ENCODE data around the gene FAM78A.
"Not testable (repeated sequence)": the region's sequence is repeated elsewhere in the genome, so short reads cannot be mapped to it uniquely, and the experiment has no call there.

Gene FAM78A

GRCh38 chr9:131277910-131278701 is 1.8 kb upstream of the FAM78A start:
- peak; percentile 57 for ATAC-seq

GRCh38 chr9:131277287-131277909 is 1.1 kb upstream of the FAM78A start:
- peak overlapping the region; percentile 20 to 47 for H3K4me3 Mint-ChIP-seq
- H3K4me1 Mint-ChIP-seq: peaks cover 31% of the 10 kb centered on the region
- peak; percentile 21 for ATAC-seq
- H3K9me3 Mint-ChIP-seq: no peaks in the 10 kb centered on the region
- H3K27ac Mint-ChIP-seq: no peak overlapping the region
- DNase-seq: peak; percentile 38 to 40
- peaks cover 18% of the 10 kb centered on the region for H3K27me3 Mint-ChIP-seq

More at GRCh38 chr9:131277910-131278701, 1.8 kb upstream of the FAM78A start:
- Mint-ChIP-seq H3K27ac (peak overlapping the region; percentile 93 to 94), H3K4me3 (peak overlapping the region; percentile 88 to 89), H3K9me3 (no peaks in the 10 kb centered on the region), H3K27me3 (peaks cover 23% of the 10 kb centered on the region), H3K4me1 (peaks cover 27% of the 10 kb centered on the region)
- peak; percentile 66 to 74 for DNase-seq

- Mint-ChIP-seq H3K27me3 (peaks cover 13% of the 10 kb centered on the region), H3K27ac (no peak overlapping the region), H3K4me1 (peaks cover 31% of the 10 kb centered on the region), H3K4me3 (peak overlapping the region in 1 of 2 donors; percentile 49), H3K9me3 (no peaks in the 10 kb centered on the region)
- DNase-seq (peak in 1 of 2 donors; percentile 35), ATAC-seq (peak; percentile 36)
These were observed 579 bp upstream of the FAM78A start for GRCh38 chr9:131276891-131277286.

DNA sequence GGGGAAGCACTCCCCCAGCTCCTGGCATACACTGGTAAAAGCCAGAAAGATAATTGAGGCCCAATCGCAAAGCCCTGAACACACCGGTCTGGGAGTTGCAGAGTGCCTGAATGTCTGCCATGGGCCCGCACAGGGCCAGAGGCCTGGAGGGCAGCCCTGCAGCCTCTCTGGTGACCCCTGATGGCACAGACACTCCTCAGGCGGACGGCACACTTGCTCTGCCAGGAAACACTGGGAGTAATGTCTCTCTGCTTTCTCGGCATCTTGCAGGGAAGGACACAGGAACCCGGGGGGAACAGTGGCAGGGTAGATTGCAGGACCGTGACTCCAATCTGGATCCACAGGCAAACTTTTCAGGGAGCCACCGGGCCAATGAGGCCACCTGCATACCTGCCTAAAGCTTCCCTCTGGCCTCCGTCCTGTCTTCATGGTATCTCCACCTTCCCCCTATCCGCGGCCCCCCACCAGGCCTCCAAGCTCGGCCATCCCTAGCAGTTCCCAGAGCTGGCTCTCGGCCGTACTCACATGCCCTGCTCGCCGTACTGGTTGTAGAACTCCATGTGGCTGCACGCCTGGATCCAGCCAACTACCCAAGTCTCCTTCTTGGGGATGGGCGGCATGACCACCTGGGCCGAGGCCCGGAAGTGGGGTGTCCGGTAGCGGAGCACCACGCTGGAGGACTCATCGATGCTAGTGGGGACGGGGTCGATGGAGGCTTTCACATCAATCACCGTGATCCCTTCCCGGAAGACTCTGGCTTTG is 797 bp downstream of the FAM78A start:
- Mint-ChIP-seq H3K27me3 (no peaks in the 10 kb centered on the region), H3K4me3 (peak overlapping the region; percentile 91 to 92), H3K4me1 (peaks cover 42% of the 10 kb centered on the region), H3K27ac (peak overlapping the region; percentile 98), H3K9me3 (no peaks in the 10 kb centered on the region)
- peak; percentile 23 for ATAC-seq
- DNase-seq: peak; percentile 38 to 53

DNA sequence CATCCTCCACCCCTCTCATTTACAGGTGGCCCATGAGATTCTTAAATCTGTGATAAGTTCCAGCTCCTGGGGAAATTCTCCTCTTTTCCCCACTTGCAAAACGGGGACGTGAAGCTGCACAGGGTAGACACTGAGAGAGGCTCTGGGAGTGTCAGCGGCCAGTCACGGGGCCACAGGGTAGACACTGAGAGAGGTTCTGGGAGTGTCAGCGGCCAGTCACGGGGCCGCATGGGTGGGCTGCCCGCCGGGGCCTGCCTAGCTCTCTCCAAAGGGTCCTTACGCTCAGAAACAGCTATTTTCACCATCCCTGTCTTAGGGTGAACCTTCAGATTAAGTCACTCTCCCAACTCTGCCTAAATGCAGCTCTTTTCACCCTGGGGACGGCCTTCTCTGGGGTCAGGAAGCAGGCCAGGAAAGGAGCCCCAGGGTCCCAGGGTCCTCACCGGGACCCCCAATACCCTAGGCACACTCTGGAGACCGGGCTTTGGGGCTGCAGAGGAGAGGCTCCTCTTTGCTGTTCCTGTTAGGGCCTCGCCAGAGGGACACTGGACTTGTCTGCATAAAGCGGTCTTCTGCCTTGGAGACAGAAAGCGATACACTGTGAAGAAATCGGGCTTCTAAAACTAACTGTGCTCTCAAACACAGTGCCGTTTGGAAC is 1.5 kb downstream of the FAM78A start:
- Mint-ChIP-seq H3K4me3 (peak overlapping the region; percentile 91 to 92), H3K27ac (peak overlapping the region; percentile 98), H3K4me1 (peaks cover 49% of the 10 kb centered on the region), H3K9me3 (no peaks in the 10 kb centered on the region), H3K27me3 (no peaks in the 10 kb centered on the region)
- DNase-seq (no peak), ATAC-seq (peak; percentile 18)

DNA sequence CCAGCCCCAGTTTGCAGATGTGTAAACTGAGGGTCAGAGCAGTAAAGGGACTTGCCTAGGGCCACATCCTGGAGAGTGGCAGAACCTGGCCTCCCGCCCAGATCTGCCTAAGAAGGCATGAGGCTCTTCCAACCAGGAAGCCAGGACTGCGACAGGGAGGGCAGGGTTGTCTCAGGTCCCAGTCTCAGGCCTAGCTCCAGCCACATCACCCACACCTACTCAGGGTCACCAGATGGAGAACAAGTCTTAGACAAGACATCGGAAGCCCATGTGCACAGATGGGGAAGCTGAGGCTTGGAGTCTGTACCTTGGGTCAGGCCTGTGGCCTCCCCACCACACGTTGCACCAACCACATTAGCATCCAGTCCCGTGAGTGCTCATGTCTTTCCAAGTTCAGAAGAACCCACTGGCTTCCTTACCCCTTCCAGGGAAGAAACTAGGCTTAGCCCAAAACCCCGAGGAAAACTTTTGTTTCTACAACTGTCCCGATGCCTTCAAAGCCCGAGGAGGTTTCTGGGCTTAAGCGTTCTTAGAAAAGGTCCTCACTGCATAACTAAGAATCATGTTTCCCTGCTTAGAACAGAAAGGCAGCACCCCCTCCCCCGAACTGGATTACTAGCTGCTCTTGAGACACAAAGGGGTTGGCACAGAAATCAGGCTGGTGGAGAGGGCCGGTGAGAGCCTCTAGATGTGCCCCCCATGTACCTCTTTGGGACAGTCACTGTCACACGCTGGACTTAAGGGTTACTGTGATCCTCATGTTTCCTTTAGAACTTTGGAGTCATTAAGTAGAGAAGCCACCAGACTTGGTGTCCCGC is 2.2 kb downstream of the FAM78A start:
- no peaks in the 10 kb centered on the region for H3K27me3 Mint-ChIP-seq
- ATAC-seq: no peak
- peak overlapping the region; percentile 91 to 92 for H3K4me3 Mint-ChIP-seq
- H3K9me3 Mint-ChIP-seq: no peaks in the 10 kb centered on the region
- DNase-seq: peak in 1 of 2 donors; percentile 36
- H3K4me1 Mint-ChIP-seq: peaks cover 54% of the 10 kb centered on the region
- peak overlapping the region; percentile 98 for H3K27ac Mint-ChIP-seq

GRCh38 chr9:131273146-131273855 is 3.0 kb downstream of the FAM78A start:
- peak overlapping the region; percentile 91 to 92 for H3K4me3 Mint-ChIP-seq
- peak overlapping the region; percentile 98 for H3K27ac Mint-ChIP-seq
- no peak for ATAC-seq
- H3K4me1 Mint-ChIP-seq: peaks cover 53% of the 10 kb centered on the region
- no peaks in the 10 kb centered on the region for H3K27me3 Mint-ChIP-seq
- peak in 1 of 2 donors; percentile 44 for DNase-seq
- no peaks in the 10 kb centered on the region for H3K9me3 Mint-ChIP-seq

GRCh38 chr9:131272212-131272611 is 4.1 kb downstream of the FAM78A start:
- H3K27ac Mint-ChIP-seq: peak overlapping the region; percentile 89 to 96
- H3K9me3 Mint-ChIP-seq: no peaks in the 10 kb centered on the region
- H3K4me3 Mint-ChIP-seq: peak overlapping the region; percentile 91 to 92
- peaks cover 56% of the 10 kb centered on the region for H3K4me1 Mint-ChIP-seq
- no peaks in the 10 kb centered on the region for H3K27me3 Mint-ChIP-seq
- no peak for ATAC-seq
- no peak for DNase-seq

DNA sequence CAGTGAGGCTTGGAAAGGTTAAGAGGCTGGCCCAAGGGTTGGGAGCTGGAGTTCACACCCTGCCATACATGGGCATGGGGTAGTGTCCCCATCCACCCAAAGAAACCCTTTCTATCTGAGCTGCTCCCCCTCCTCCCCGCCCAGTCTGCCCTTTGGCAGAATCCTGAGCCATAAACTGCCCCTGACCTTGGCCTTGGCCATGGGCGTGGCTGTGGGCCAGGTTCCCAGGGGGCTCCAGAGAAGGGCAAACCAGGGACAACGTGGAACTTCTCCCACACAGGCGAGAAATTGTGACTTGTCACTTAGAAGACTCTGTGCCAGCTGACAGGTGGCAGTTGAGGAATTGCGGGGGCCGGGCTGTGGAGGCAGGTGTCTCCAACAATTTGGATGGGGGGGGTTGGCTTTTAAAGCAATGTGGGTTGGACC is 4.8 kb downstream of the FAM78A start:
- Mint-ChIP-seq H3K27me3 (no peaks in the 10 kb centered on the region), H3K27ac (peak overlapping the region; percentile 87 to 90), H3K4me1 (peaks cover 63% of the 10 kb centered on the region), H3K4me3 (peak overlapping the region; percentile 91 to 92), H3K9me3 (no peaks in the 10 kb centered on the region)
- DNase-seq (no peak), ATAC-seq (no peak)

DNA sequence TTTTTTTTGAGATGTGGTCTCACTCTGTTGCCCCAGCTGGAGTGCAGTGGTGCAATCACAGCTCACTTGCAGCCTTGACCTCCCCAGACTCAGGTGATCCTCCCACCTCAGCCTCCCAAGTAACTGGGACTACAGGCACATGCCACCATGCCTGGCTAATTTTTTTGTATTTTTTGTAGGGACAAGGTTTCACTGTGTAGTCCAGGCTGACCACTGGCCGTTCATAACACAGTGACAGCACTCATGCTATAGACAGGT is 5.4 kb downstream of the FAM78A start:
- H3K27ac Mint-ChIP-seq: peak overlapping the region; percentile 84 to 90
- not testable (repeated sequence) for H3K27me3 Mint-ChIP-seq, ATAC-seq, H3K9me3 Mint-ChIP-seq, DNase-seq
- peaks cover 69% of the 10 kb centered on the region for H3K4me1 Mint-ChIP-seq
- H3K4me3 Mint-ChIP-seq: peak overlapping the region; percentile 91 to 92

GRCh38 chr9:131270171-131271015 is 5.9 kb downstream of the FAM78A start:
- peak; percentile 41 to 75 for DNase-seq
- peak overlapping the region; percentile 84 to 90 for H3K27ac Mint-ChIP-seq
- H3K4me1 Mint-ChIP-seq: peaks cover 74% of the 10 kb centered on the region
- no peaks in the 10 kb centered on the region for H3K9me3 Mint-ChIP-seq
- no peaks in the 10 kb centered on the region for H3K27me3 Mint-ChIP-seq
- ATAC-seq: peak; percentile 44
- peak overlapping the region; percentile 91 to 92 for H3K4me3 Mint-ChIP-seq

DNA sequence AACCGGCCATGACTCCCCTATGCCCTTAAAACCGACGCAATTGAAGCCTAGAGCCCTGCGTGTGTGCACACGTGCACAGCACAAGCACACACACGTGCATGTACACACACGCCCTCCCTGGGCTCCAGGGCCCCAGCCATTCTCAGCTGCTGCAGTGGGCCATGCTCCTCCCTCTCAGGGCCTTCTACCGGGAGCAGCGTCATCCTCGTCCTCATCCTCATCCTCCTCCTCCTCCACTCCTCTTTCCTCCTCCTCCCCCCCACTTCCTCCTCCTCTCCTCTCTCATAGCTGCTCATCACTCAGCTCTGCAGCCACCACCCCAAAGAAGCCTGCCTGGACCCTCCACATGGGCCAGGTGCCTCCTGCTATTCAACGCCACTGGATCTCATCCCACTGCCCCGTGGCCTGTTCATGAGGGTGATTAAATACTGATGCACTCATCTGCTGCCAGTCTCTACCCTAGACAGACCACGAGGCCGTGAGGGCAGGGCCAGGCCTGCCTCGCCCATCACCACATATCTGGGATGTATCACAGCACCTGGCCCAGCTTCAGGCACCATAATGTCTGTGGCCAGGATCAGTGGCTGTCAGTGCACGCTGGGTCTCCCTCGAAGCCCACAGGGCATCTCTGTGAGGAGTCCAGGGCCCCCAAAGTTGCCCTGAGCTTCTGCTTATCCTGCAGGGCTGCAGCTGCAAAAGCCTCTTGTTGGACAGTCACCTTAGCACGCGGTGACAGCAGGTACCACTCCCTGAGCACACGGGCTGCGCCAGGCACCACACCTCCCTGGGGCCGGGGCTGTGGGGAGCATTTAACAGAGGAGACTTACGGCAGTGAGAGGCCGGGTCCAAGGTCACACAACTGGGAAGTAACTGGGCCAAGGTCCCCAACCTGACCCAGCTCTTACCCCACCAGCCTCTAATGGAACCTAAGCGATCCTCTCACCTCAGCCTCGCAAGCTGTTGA is 9.8 kb downstream of the FAM78A start:
- Mint-ChIP-seq H3K27me3 (no peaks in the 10 kb centered on the region), H3K27ac (peak overlapping the region; percentile 84 to 96), H3K9me3 (no peaks in the 10 kb centered on the region), H3K4me1 (peaks cover 95% of the 10 kb centered on the region), H3K4me3 (peak overlapping the region; percentile 79 to 81)
- ATAC-seq: peak; percentile 22
- DNase-seq: peak in 1 of 2 donors; percentile 42
